B cell (primary cell): ENCODE results near the gene OR52N4.
"Not testable (repeated sequence)": the region's sequence is repeated elsewhere in the genome, so short reads cannot be mapped to it uniquely, and the experiment has no call there.

Experiments used
- CTCF ChIP-seq: fragments of 200-600 bp; IDR thresholded peaks from one replicate; pipeline ENCODE4 v1.8.0; 2022; ENCODE audit warnings: antibody characterized with exemption, mild to moderate bottlenecking
- EZH2 ChIP-seq: IDR thresholded peaks from 2 replicates; pipeline ENCODE4 v1.6.1; 2012; ENCODE audit warnings: borderline replicate concordance, low read depth, mild to moderate bottlenecking, moderate library complexity, low read length; ENCODE audit not compliant: insufficient read depth, poor library complexity, severe bottlenecking

- not testable (repeated sequence) for TF ChIP-seq CTCF, EZH2
Measured at GRCh38 chr11:5716518-5716917, 37.5 kb upstream of the OR52N4 start.
